ENCODE measurements around the gene DNAJB1.
A peak's percentile ranks its signal among the peaks of the same experiment; 100 is the strongest.

DNAJB1 gene

DNA sequence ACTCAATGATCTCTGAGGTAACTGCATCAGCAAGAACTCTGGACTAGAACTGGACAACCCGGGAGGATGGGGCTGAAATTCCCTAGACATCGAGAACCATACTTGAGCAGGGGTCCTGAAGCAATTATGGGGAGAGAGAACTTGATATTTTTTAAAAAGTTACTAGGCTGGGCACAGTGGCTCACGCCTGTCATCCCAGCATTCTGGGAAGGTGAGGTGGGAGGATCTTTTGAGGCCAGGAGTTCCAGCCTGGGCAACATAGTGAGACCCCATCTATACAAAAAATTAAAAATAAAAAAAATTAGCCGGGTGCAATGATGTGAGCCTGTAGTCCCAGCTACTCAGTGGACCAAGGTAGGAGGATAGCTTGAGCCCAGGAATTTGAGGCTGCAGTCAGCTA is 2.3 kb upstream of the DNAJB1 start:
- Histone ChIP-seq H3K4me2 (ENCODE audit: low read length) (no peak overlapping the region), H3F3A (ENCODE audit: control insufficient read depth, insufficient read depth) (peaks cover 15% of the 10 kb centered on the region), H3K27me3 (ENCODE audit: control insufficient read depth, low read length) (no peaks in the 10 kb centered on the region), H3K4me1 (ENCODE audit: control insufficient read depth, low read length) (peaks cover 55% of the 10 kb centered on the region), H3K79me2 (ENCODE audit: control insufficient read depth, low read length) (peaks cover 27% of the 10 kb centered on the region), H3K4me3 (ENCODE audit: low read length) (no peak overlapping the region), H4K20me1 (ENCODE audit: control insufficient read depth, insufficient read depth, low read depth, low read length) (peaks cover 20% of the 10 kb centered on the region), H3K36me3 (ENCODE audit: control insufficient read depth, low read length) (peaks cover 24% of the 10 kb centered on the region), H3K27ac (ENCODE audit: low read depth, low read length) (no peak overlapping the region), H3K9me2 (replicated peaks; ENCODE audit: control insufficient read depth, low read length) (no peaks in the 10 kb centered on the region), H3K9me3 (ENCODE audit: control insufficient read depth, insufficient read depth, low read length) (no peaks in the 10 kb centered on the region)
- TF ChIP-seq, protein P1, sequence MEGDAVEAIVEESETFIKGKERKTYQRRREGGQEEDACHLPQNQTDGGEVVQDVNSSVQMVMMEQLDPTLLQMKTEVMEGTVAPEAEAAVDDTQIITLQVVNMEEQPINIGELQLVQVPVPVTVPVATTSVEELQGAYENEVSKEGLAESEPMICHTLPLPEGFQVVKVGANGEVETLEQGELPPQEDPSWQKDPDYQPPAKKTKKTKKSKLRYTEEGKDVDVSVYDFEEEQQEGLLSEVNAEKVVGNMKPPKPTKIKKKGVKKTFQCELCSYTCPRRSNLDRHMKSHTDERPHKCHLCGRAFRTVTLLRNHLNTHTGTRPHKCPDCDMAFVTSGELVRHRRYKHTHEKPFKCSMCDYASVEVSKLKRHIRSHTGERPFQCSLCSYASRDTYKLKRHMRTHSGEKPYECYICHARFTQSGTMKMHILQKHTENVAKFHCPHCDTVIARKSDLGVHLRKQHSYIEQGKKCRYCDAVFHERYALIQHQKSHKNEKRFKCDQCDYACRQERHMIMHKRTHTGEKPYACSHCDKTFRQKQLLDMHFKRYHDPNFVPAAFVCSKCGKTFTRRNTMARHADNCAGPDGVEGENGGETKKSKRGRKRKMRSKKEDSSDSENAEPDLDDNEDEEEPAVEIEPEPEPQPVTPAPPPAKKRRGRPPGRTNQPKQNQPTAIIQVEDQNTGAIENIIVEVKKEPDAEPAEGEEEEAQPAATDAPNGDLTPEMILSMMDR (IDR thresholded peaks at IDR 0.05; ENCODE audit: low read depth, low read length, poor library complexity, severe bottlenecking): no peak
- no peak for TF ChIP-seq EZH2phosphoT487 (IDR thresholded peaks at IDR 0.05; ENCODE audit: borderline replicate concordance, low read length)

DNA sequence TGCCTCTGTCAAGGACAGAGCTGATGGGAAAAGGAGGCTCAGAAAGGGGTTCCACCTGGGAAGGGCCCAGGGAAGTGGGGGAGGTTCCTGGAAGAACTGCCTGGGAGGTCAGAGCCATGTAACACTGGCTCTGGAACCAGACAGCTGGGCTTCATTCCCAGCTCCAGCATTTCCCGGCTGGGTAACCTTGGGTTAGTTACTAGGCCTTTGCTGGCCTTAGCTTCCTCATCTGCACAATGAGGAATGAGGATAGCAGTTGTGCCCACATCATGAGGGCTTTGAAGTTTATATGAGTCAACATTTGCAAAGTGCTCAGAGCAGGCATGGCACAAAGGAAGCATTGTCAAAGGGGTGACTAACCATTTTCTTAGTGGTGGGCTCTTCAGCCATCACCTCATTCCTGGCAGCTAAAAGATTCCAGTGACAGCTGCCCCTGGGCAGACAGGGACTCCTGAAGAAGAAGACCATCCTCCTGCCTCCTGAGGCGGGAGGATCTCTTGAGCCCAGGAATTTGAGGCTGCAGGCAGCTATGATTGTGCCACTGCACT is 1.7 kb upstream of the DNAJB1 start:
- TF ChIP-seq, protein P1 (IDR thresholded peaks at IDR 0.05; ENCODE audit: low read depth, low read length, poor library complexity, severe bottlenecking): no peak
- TF ChIP-seq EZH2phosphoT487 (IDR thresholded peaks at IDR 0.05; ENCODE audit: borderline replicate concordance, low read length): no peak
- Histone ChIP-seq H3K27me3 (ENCODE audit: control insufficient read depth, low read length) (no peaks in the 10 kb centered on the region), H3K9me3 (ENCODE audit: control insufficient read depth, insufficient read depth, low read length) (no peaks in the 10 kb centered on the region), H3F3A (ENCODE audit: control insufficient read depth, insufficient read depth) (peaks cover 11% of the 10 kb centered on the region), H3K4me3 (ENCODE audit: low read length) (no peak overlapping the region), H3K9me2 (replicated peaks; ENCODE audit: control insufficient read depth, low read length) (no peaks in the 10 kb centered on the region), H3K4me2 (ENCODE audit: low read length) (no peak overlapping the region), H3K79me2 (ENCODE audit: control insufficient read depth, low read length) (peaks cover 31% of the 10 kb centered on the region), H4K20me1 (ENCODE audit: control insufficient read depth, insufficient read depth, low read depth, low read length) (peaks cover 24% of the 10 kb centered on the region), H3K36me3 (ENCODE audit: control insufficient read depth, low read length) (peaks cover 30% of the 10 kb centered on the region), H3K27ac (ENCODE audit: low read depth, low read length) (0 out of 2 replicates have a peak overlapping the region, but pooled peaks have one; percentile 7), H3K4me1 (ENCODE audit: control insufficient read depth, low read length) (peaks cover 60% of the 10 kb centered on the region)

DNA sequence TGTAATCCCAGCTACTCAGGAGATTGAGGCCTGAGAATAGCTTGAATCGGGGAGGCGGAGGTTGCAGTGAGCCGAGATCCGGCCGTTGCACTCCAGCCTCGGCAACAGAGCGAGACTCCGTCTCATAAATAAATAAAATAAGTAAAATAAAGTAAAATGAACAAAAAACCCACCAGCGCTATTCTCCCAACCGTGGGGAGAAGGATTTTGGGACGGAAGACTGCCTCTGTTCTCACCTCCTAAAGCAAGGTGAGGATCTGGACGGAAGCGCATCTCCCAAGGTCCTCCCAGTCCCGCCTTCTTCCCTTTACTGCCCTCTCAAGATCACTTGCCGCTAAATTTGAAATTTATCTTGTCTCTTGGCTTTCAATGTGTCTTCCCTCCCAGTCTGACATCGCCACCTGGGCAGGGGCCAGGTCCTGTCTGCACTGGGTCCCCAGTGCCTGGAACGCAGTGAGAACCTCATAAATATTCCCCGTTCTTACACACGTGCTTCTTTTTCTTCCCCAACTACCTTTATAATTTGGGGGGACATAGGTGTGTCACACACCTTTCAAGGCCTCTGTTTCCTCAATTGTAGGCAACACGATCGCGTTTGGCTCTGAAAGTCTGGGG is 1.2 kb upstream of the DNAJB1 start:
- no peaks in the 10 kb centered on the region for H3K9me2 ChIP-seq (replicated peaks; ENCODE audit: control insufficient read depth, low read length)
- H3F3A ChIP-seq (ENCODE audit: control insufficient read depth, insufficient read depth): peaks cover 11% of the 10 kb centered on the region
- peak overlapping the region; percentile 70 for H3K27ac ChIP-seq (ENCODE audit: low read depth, low read length)
- H3K36me3 ChIP-seq (ENCODE audit: control insufficient read depth, low read length): peaks cover 36% of the 10 kb centered on the region
- no peaks in the 10 kb centered on the region for H3K9me3 ChIP-seq (ENCODE audit: control insufficient read depth, insufficient read depth, low read length)
- peaks cover 60% of the 10 kb centered on the region for H3K4me1 ChIP-seq (ENCODE audit: control insufficient read depth, low read length)
- peaks cover 28% of the 10 kb centered on the region for H4K20me1 ChIP-seq (ENCODE audit: control insufficient read depth, insufficient read depth, low read depth, low read length)
- TF ChIP-seq, protein P1 (IDR thresholded peaks at IDR 0.05; ENCODE audit: low read depth, low read length, poor library complexity, severe bottlenecking): no peak
- TF ChIP-seq EZH2phosphoT487 (IDR thresholded peaks at IDR 0.05; ENCODE audit: borderline replicate concordance, low read length): no peak
- peak overlapping the region; percentile 84 for H3K4me3 ChIP-seq (ENCODE audit: low read length)
- no peaks in the 10 kb centered on the region for H3K27me3 ChIP-seq (ENCODE audit: control insufficient read depth, low read length)
- peak overlapping the region; percentile 96 for H3K4me2 ChIP-seq (ENCODE audit: low read length)
- peaks cover 31% of the 10 kb centered on the region for H3K79me2 ChIP-seq (ENCODE audit: control insufficient read depth, low read length)

Measured in DOHH2 (cell line).